Measurements from ENCODE around the gene LDB2. TPM values are rescaled to one million over a fixed set of nuclear protein-coding genes. Genes with fewer than 3 reads are reported as not detected.

Gene LDB2
- total RNA-seq, 4 donors from 2014 or later, result 7.0 to 26.4 (median 18.1) TPM

DNA sequence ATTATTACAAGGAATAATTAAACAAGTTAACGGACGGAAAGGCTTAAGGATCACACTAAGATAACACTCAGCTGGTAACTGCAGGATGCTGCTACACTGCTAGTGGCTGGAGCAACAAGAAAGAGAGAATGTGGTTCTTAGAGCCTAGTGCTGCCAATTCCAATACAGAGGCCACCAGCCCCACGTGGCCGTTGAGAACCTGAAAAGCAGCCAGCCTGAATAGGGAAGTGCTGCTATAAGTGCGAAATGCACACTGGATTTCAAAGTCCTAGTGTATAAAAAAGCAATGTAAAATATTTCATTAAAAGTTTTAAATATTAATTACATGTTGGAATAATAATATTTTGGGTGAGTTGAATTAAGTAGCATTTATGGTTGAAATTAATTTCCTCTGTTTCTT lies 414.9 kb downstream of the LDB2 start:
- Histone ChIP-seq H3K36me3 (no peaks in the 10 kb centered on the region), H3K27ac (no peak overlapping the region), H3K27me3 (no peaks in the 10 kb centered on the region), H3K4me1 (peaks cover 6 to 12% of the 10 kb centered on the region in 2 donors), H3K9me3 (no peaks in the 10 kb centered on the region), H3K4me3 (no peak overlapping the region)
- in situ Hi-C loops (cut with MboI; ENCODE audit: low sequenced_read_pairs in 4 of 4), result no loop called here
- ATAC-seq (no peak), DNase-seq (no peak)
- intact Hi-C loops (cut with DNase I; ENCODE audit: low total_unique reads), result no loop called here
- TF ChIP-seq POLR2A (IDR thresholded peaks at IDR 0.05), result no peak
- TF ChIP-seq, protein P1, sequence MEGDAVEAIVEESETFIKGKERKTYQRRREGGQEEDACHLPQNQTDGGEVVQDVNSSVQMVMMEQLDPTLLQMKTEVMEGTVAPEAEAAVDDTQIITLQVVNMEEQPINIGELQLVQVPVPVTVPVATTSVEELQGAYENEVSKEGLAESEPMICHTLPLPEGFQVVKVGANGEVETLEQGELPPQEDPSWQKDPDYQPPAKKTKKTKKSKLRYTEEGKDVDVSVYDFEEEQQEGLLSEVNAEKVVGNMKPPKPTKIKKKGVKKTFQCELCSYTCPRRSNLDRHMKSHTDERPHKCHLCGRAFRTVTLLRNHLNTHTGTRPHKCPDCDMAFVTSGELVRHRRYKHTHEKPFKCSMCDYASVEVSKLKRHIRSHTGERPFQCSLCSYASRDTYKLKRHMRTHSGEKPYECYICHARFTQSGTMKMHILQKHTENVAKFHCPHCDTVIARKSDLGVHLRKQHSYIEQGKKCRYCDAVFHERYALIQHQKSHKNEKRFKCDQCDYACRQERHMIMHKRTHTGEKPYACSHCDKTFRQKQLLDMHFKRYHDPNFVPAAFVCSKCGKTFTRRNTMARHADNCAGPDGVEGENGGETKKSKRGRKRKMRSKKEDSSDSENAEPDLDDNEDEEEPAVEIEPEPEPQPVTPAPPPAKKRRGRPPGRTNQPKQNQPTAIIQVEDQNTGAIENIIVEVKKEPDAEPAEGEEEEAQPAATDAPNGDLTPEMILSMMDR (IDR thresholded peaks at IDR 0.05 in 4 of 5, conservative IDR thresholded peaks at IDR 0.05 in 1 of 5), result no peak

DNA sequence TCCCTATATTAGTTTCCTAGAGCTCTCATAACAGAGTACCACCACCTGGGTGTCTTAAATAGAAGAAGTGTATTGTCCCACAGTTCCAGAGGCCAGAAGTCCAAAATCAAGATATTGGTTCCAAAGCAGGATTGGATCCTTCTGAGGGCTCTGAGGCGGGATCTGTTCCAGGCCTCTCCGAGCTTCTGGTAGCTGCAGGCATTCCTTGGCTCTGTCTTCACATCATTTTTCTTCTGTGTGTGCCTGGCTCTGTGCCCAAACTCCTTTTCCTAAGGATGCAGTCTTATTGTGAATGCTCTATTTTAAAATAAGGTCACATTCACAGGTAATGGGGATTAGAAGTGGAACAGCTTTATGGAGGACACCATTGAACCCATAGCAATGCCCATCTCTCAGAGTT lies 418.4 kb downstream of the LDB2 start:
- peaks cover 6 to 12% of the 10 kb centered on the region in 2 donors for H3K4me1 ChIP-seq
- ATAC-seq (no peak), DNase-seq (no peak)
- in situ Hi-C loops (cut with MboI; ENCODE audit: low sequenced_read_pairs in 4 of 4), result no loop called here
- no peaks in the 10 kb centered on the region for H3K27me3 ChIP-seq
- no peak overlapping the region for H3K4me3 ChIP-seq
- intact Hi-C loops (cut with DNase I; ENCODE audit: low total_unique reads), result no loop called here
- no peaks in the 10 kb centered on the region for H3K36me3 ChIP-seq
- TF ChIP-seq, protein P1 (IDR thresholded peaks at IDR 0.05 in 4 of 5, conservative IDR thresholded peaks at IDR 0.05 in 1 of 5), result no peak
- TF ChIP-seq POLR2A (IDR thresholded peaks at IDR 0.05), result no peak
- H3K9me3 ChIP-seq, result no peaks in the 10 kb centered on the region
- H3K27ac ChIP-seq, result no peak overlapping the region

DNA sequence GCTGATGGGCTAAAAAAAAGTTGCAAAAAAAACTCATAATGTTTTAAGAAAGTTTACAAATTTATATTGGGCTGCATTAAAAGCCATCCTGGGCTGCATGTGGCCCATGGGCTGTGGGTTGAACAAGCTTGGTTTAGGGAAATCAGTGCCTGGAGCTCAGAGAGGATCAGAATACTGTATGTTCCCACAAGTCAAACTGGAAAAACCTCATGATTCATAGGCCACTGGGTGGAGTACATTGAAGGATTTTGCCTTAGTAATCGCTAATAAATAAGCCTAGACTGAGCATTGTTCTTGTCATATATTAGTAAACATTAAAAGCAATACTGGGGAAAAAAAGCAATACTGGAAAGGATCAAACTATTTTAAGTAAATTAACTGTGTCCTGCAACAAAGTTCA lies 425.9 kb downstream of the LDB2 start:
- H3K36me3 ChIP-seq, result no peaks in the 10 kb centered on the region
- ATAC-seq, result no peak
- H3K4me3 ChIP-seq, result no peak overlapping the region
- intact Hi-C loops (cut with DNase I; ENCODE audit: low total_unique reads), result no loop called here
- TF ChIP-seq POLR2A (IDR thresholded peaks at IDR 0.05), result no peak
- TF ChIP-seq, protein P1 (IDR thresholded peaks at IDR 0.05 in 4 of 5, conservative IDR thresholded peaks at IDR 0.05 in 1 of 5), result no peak
- H3K4me1 ChIP-seq, result no peaks in the 10 kb centered on the region
- no peak for DNase-seq
- H3K27ac ChIP-seq, result no peak overlapping the region
- H3K9me3 ChIP-seq, result peaks cover 0 to 9% (median 0%) of the 10 kb centered on the region in 3 donors
- in situ Hi-C loops (cut with MboI; ENCODE audit: low sequenced_read_pairs in 4 of 4), result no loop called here
- no peaks in the 10 kb centered on the region for H3K27me3 ChIP-seq

DNA sequence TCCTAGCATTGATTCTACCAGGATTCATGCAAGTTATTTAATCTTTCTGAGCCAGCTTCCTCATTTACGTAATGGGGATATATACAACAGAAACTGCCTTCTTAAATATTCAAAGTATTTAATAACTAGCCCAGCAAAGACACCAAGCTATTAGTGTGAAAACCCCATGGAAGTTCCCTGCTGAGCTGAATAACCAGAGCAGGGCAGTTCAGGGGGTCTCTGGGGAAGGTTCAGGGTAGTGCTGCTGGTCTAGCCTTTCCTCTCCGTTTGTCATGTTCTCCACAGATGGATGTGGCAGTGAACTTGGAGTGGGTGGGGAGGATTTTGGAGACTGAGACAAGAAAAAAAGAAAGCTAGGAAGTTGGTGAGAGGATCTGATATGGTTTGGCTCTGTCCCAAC lies 431.4 kb downstream of the LDB2 start:
- Histone ChIP-seq H3K9me3 (no peaks in the 10 kb centered on the region), H3K27me3 (no peaks in the 10 kb centered on the region), H3K4me3 (no peak overlapping the region), H3K27ac (no peak overlapping the region), H3K36me3 (no peaks in the 10 kb centered on the region), H3K4me1 (no peaks in the 10 kb centered on the region)
- DNase-seq (no peak), ATAC-seq (no peak)
- intact Hi-C loops (cut with DNase I; ENCODE audit: low total_unique reads) (no loop called here), in situ Hi-C loops (cut with MboI; ENCODE audit: low sequenced_read_pairs in 4 of 4) (no loop called here)
- TF ChIP-seq, protein P1 (IDR thresholded peaks at IDR 0.05 in 4 of 5, conservative IDR thresholded peaks at IDR 0.05 in 1 of 5), result no peak
- TF ChIP-seq POLR2A (IDR thresholded peaks at IDR 0.05), result no peak

DNA sequence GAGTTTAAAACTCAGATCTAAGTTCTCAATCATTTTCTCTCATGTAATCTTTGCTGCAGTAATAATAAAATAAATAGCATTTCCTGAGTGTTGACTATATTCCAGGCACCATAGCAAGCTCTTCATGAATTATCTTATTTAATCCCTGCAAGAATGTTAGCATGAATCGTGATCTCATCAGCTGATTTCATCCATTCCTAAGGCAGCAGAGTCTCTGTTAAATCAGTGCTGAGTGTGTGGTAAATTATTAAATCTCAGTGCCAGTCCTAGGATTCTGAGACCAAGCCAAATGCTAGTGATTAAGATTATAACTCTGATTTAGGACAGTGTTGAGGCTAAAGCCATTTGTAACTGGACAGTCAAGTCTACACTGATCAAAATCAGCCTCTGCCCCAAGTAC lies 431.9 kb downstream of the LDB2 start:
- in situ Hi-C loops (cut with MboI; ENCODE audit: low sequenced_read_pairs in 4 of 4), result no loop called here
- TF ChIP-seq POLR2A (IDR thresholded peaks at IDR 0.05), result no peak
- TF ChIP-seq, protein P1 (IDR thresholded peaks at IDR 0.05 in 4 of 5, conservative IDR thresholded peaks at IDR 0.05 in 1 of 5), result no peak
- intact Hi-C loops (cut with DNase I; ENCODE audit: low total_unique reads), result no loop called here

More for the DNA sequence above, 431.9 kb downstream of the LDB2 start:
- Histone ChIP-seq H3K36me3 (no peaks in the 10 kb centered on the region), H3K4me3 (no peak overlapping the region), H3K9me3 (no peaks in the 10 kb centered on the region), H3K4me1 (no peaks in the 10 kb centered on the region), H3K27ac (no peak overlapping the region), H3K27me3 (no peaks in the 10 kb centered on the region)
- DNase-seq, result no peak
- ATAC-seq, result no peak
